HCT116 (cell line): Measurements from ENCODE around the gene BLOC1S5. TPM values are rescaled to one million over a fixed set of nuclear protein-coding genes. Genes with fewer than 3 reads are reported as not detected.

Experiments used
- ATAC-seq: fragments of 200-7000 bp; cut with Tn5 transposase; 2 replicates; pipeline ENCODE4 v1.9.1; 2020; ENCODE audit warnings: mild to moderate bottlenecking, moderate library complexity
- BruUV-seq: library from RNA; stranded (reverse); fragments of 400-500 nt; replicated peaks from 2 replicates; lab custom pipeline; 2021; lab: Mats Ljungman, UMichigan
- CTCF ChIA-PET: fragments of 300-600 bp; sonication (Branson Sonifier 250); formaldehyde crosslinking; loops from one replicate; lab custom pipeline; 2021; ENCODE audit warnings: antibody characterized with exemption; lab: Charles Lee
- POLR2A ChIA-PET: fragments of 300-600, 350-600 bp; sonication (Branson Sonifier 250); formaldehyde crosslinking; loops from one replicate; lab custom pipeline; 2021; ENCODE audit warnings: antibody characterized with exemption; lab: Charles Lee
- RAD21 ChIA-PET, 2 experiments: fragments of 300-600 bp; sonication (Branson Sonifier 250); formaldehyde crosslinking; loops; one replicate each; lab custom pipeline; 2023; ENCODE audit warnings: low total read pairs in 2 of 2; ENCODE audit not compliant: uncharacterized antibody in 2 of 2, unreplicated experiment in 2 of 2, low non-redundant PET in 1 of 2; lab: Charles Lee
- DNase-seq: peaks from one replicate; pipeline ENCODE4 v3.0.0-alpha.2; 2010; ENCODE audit warnings: low read depth, low spot score
- H2AFZ ChIP-seq: fragments of 200-600 bp; shearing (Covaris generic), sonication (generic); 2 replicates; pipeline ENCODE4 v1.6.1; 2017; ENCODE audit warnings: low read depth, mixed run types, mixed read lengths, antibody characterized with exemption, low read length; ENCODE audit not compliant: poor library complexity, severe bottlenecking
- H3K27ac ChIP-seq: 2 replicates; pipeline ENCODE4 v1.5.1; 2012; ENCODE audit warnings: low read depth, low read length
- H3K27me3 ChIP-seq: fragments of 200-600 bp; sonication (generic); 2 replicates; pipeline ENCODE4 v1.6.1; 2016; ENCODE audit warnings: mixed run types, low read length, mixed read lengths; ENCODE audit not compliant: insufficient read depth
- H3K36me3 ChIP-seq, 2 experiments: fragments of 200-500 bp in 1 of 2; fragments of 200-600 bp in 1 of 2; sonication (Bioruptor generic) in 1 of 2; sonication (generic) in 1 of 2; 2 replicates each; pipeline versions ENCODE4 v1.5.1 to v1.6.1; 2014 to 2016; ENCODE audit warnings: low read length in 2 of 2, inconsistent platforms in 1 of 2, mixed read lengths in 1 of 2, mixed run types in 1 of 2; ENCODE audit not compliant: insufficient read depth in 2 of 2, control insufficient read depth in 1 of 2
- H3K4me1 ChIP-seq, 2 experiments: fragments of 200-600 bp in 1 of 2; sonication (generic) in 1 of 2; 2 replicates each; pipeline versions ENCODE4 v1.5.1 to v1.6.1; 2012 to 2017; ENCODE audit warnings: low read length in 2 of 2, inconsistent platforms in 1 of 2, mild to moderate bottlenecking in 1 of 2, mixed read lengths in 1 of 2, mixed run types in 1 of 2, moderate library complexity in 1 of 2; ENCODE audit not compliant: insufficient read depth in 2 of 2, control insufficient read depth in 1 of 2
- H3K4me2 ChIP-seq: fragments of 200-600 bp; sonication (generic); 2 replicates; pipeline ENCODE4 v1.6.1; 2017; ENCODE audit warnings: mixed run types, low read length, mixed read lengths
- H3K4me3 ChIP-seq, 2 experiments: fragments of 200-600 bp in 1 of 2; sonication (generic) in 1 of 2; replicated peaks in 1 of 2; 2 replicates each; pipeline ENCODE4 v1.5.1; 2011 to 2016; ENCODE audit warnings: low read length in 2 of 2, control low read depth in 1 of 2, low read depth in 1 of 2, mild to moderate bottlenecking in 1 of 2, mixed read lengths in 1 of 2, mixed run types in 1 of 2
- H3K79me2 ChIP-seq: fragments of 200-600 bp; sonication (generic); 2 replicates; pipeline ENCODE4 v1.6.1; 2017; ENCODE audit warnings: mild to moderate bottlenecking, mixed run types, low read length, moderate library complexity, mixed read lengths; ENCODE audit not compliant: insufficient read depth
- H3K9ac ChIP-seq: fragments of 200-600 bp; sonication (generic); 2 replicates; pipeline ENCODE4 v1.6.1; 2016; ENCODE audit warnings: low read length, mixed read lengths
- H3K9me2 ChIP-seq: fragments of 200-600 bp; sonication (generic), shearing (Covaris generic); 2 replicates; pipeline ENCODE4 v1.6.1; 2017; ENCODE audit warnings: mixed run types, mild to moderate bottlenecking, moderate library complexity; ENCODE audit not compliant: insufficient read depth
- H3K9me3 ChIP-seq, 2 experiments: fragments of 200-500 bp in 1 of 2; fragments of 200-600 bp in 1 of 2; sonication (Bioruptor generic) in 1 of 2; sonication (generic) in 1 of 2; 2 replicates each; pipeline ENCODE4 v1.6.1; 2014 to 2017; ENCODE audit warnings: low read length in 2 of 2, mixed read lengths in 2 of 2, inconsistent platforms in 1 of 2, low read depth in 1 of 2, mild to moderate bottlenecking in 1 of 2, mixed run types in 1 of 2, moderate library complexity in 1 of 2; ENCODE audit not compliant: control insufficient read depth in 1 of 2, insufficient read depth in 1 of 2
- H4K20me1 ChIP-seq: fragments of 200-600 bp; sonication (generic), shearing (Covaris generic); 2 replicates; pipeline ENCODE4 v1.6.1; 2017; ENCODE audit warnings: mixed run types, mild to moderate bottlenecking, moderate library complexity; ENCODE audit not compliant: insufficient read depth
- CBX3 ChIP-seq: IDR thresholded peaks from 2 replicates; pipeline ENCODE4 v1.6.1; 2012; ENCODE audit warnings: low read depth
- CEBPB ChIP-seq: IDR thresholded peaks from 2 replicates; pipeline ENCODE4 v1.6.1; 2012; ENCODE audit warnings: low read depth
- CTCF ChIP-seq, 3 experiments: fragments of 200-600 bp in 1 of 3; sonication (generic) in 1 of 3; IDR thresholded peaks in 2 of 3; conservative IDR thresholded peaks in 1 of 3; 2 replicates each; pipeline ENCODE4 v1.5.1; 2012 to 2017; ENCODE audit warnings: low read depth in 2 of 3, low read length in 2 of 3, antibody characterized with exemption in 1 of 3, borderline replicate concordance in 1 of 3, control low read depth in 1 of 3, mild to moderate bottlenecking in 1 of 3, mixed read lengths in 1 of 3, mixed run types in 1 of 3, moderate library complexity in 1 of 3; ENCODE audit not compliant: insufficient read depth in 1 of 3
- EGR1 ChIP-seq: IDR thresholded peaks from 2 replicates; pipeline ENCODE4 v1.6.1; 2012; ENCODE audit warnings: low read depth
- ELF1 ChIP-seq: IDR thresholded peaks from 2 replicates; pipeline ENCODE4 v1.6.1; 2012; ENCODE audit warnings: low read depth, borderline replicate concordance
- EZH2 ChIP-seq: fragments of 200-600 bp; sonication (generic); IDR thresholded peaks from 2 replicates; pipeline ENCODE4 v1.6.1; 2017; ENCODE audit warnings: antibody characterized with exemption, mixed run types
- EZH2phosphoT487 ChIP-seq: fragments of 200-600 bp; IDR thresholded peaks from 2 replicates; pipeline ENCODE4 v1.6.1; 2018; ENCODE audit warnings: antibody characterized with exemption, borderline replicate concordance
- FOSL1 ChIP-seq: IDR thresholded peaks from 2 replicates; pipeline ENCODE4 v1.6.1; 2012; ENCODE audit warnings: low read depth
- JUND ChIP-seq: IDR thresholded peaks from 2 replicates; pipeline ENCODE4 v1.6.1; 2012
- REST ChIP-seq: IDR thresholded peaks from 2 replicates; pipeline ENCODE4 v1.6.1; 2012; ENCODE audit warnings: low read depth
- SIN3A ChIP-seq: IDR thresholded peaks from 2 replicates; pipeline ENCODE4 v1.6.1; 2012; ENCODE audit warnings: low read depth
- SP1 ChIP-seq: IDR thresholded peaks from 2 replicates; pipeline ENCODE4 v1.6.1; 2012; ENCODE audit warnings: low read depth
- SRF ChIP-seq: IDR thresholded peaks from 2 replicates; pipeline ENCODE4 v1.6.1; 2012; ENCODE audit warnings: low read depth
- YY1 ChIP-seq: IDR thresholded peaks from 2 replicates; pipeline ENCODE4 v1.6.1; 2011; ENCODE audit warnings: low read length, low read depth, moderate library complexity, mild to moderate bottlenecking; ENCODE audit not compliant: insufficient replicate concordance; ENCODE audit errors: extremely low read depth
- ZBTB33 ChIP-seq: IDR thresholded peaks from 2 replicates; pipeline ENCODE4 v1.6.1; 2011; ENCODE audit warnings: mild to moderate bottlenecking, low read length, moderate library complexity; ENCODE audit not compliant: insufficient replicate concordance; ENCODE audit errors: extremely low read depth
- ZFX ChIP-seq: fragments of 450-650 bp; IDR thresholded peaks from 2 replicates; pipeline ENCODE4 v1.6.1; 2017
- intact Hi-C: fragments of 100-400 bp; cut with micrococcal nuclease; formaldehyde crosslinking; loops from 2 replicates; pipeline ENCODE4 v1.10.0; 2022
- total RNA-seq: library from RNA; stranded (reverse); gene quantifications from one replicate; pipeline ENCODE4 v1.2.1, GENCODE V29; 2021; ENCODE audit not compliant: unreplicated experiment

Gene BLOC1S5
- total RNA-seq, 1 experiment from 2014 or later, result 12.0 TPM

GRCh38 chr6:8061736-8062135 is 2.5 kb downstream of the BLOC1S5 start:
- ATAC-seq, result no peak
- ChIA-PET RAD21 (no interaction called here), CTCF (no interaction called here), POLR2A (no interaction called here)
- H3K36me3 ChIP-seq, result peaks cover 3 to 4% of the 10 kb centered on the region in 2 experiments; a peak in 2 of 4 replicates
- peaks cover 6% of the 10 kb centered on the region; the same call in 1 of the 2 replicates for H3K79me2 ChIP-seq
- no peaks in the 10 kb centered on the region for H3K9me2 ChIP-seq
- H3K9ac ChIP-seq, result no peak overlapping the region
- no peaks in the 10 kb centered on the region for H3K9me3 ChIP-seq
- H3K27ac ChIP-seq, result no peak overlapping the region
- DNase-seq, result no peak
- TF ChIP-seq CEBPB (no peak), SP1 (no peak), EGR1 (no peak), ZFX (no peak), YY1 (no peak), ZBTB33 (no peak), EZH2phosphoT487 (no peak), CBX3 (no peak), CTCF (IDR thresholded peaks at IDR 0.05 in 2 of 3, conservative IDR thresholded peaks at IDR 0.05 in 1 of 3; ENCODE audit: borderline replicate concordance in 1 of 3, insufficient read depth in 1 of 3, low read depth in 2 of 3, low read length in 2 of 3) (no peak), SIN3A (no peak), JUND (no peak), SRF (no peak), REST (no peak), EZH2 (no peak), FOSL1 (no peak), ELF1 (no peak)
- BruUV-seq, result no TSS peak
- peaks cover 5 to 18% of the 10 kb centered on the region in 2 experiments for H3K4me1 ChIP-seq
- H2AFZ ChIP-seq, result no peak overlapping the region
- intact Hi-C loops, result no loop called here
- no peak overlapping the region for H3K4me3 ChIP-seq
- H3K27me3 ChIP-seq, result no peaks in the 10 kb centered on the region
- no peak overlapping the region for H3K4me2 ChIP-seq
- no peaks in the 10 kb centered on the region for H4K20me1 ChIP-seq
